SK-N-SH (cell line): Measurements from ENCODE around the gene NLRC5. TPM values are rescaled to one million over a fixed set of nuclear protein-coding genes. Genes with fewer than 3 reads are reported as not detected.

Source experiments
- CTCF ChIA-PET: fragments of 300-600, 350-600 bp; formaldehyde crosslinking; extraction: SDS; loops from one replicate; lab custom pipeline; 2021; lab: Yijun Ruan, JAX
- POLR2A ChIA-PET: fragments of 350-600 bp; sonication (Branson Sonifier 250); formaldehyde crosslinking; extraction: SDS; loops from one replicate; lab custom pipeline; 2020; ENCODE audit warnings: antibody characterized with exemption, inconsistent platforms; lab: Yijun Ruan, JAX
- DNase-seq: peaks from one replicate; pipeline ENCODE4 v3.0.0; 2012
- H2AFZ ChIP-seq: fragments of 200-600 bp; sonication (generic); 2 replicates; pipeline ENCODE4 v1.8.1; 2016; ENCODE audit warnings: antibody characterized with exemption, mild to moderate bottlenecking, low read depth
- H3F3A ChIP-seq: fragments of 200-600 bp; sonication (generic); replicated peaks from 2 replicates; pipeline ENCODE3; 2016; ENCODE audit warnings: antibody characterized with exemption, mild to moderate bottlenecking; ENCODE audit not compliant: insufficient read depth
- H3K27ac ChIP-seq, 2 experiments: fragments of 200-500 bp in 1 of 2; fragments of 200-600 bp in 1 of 2; sonication (Bioruptor generic) in 1 of 2; sonication (generic), shearing (Covaris generic) in 1 of 2; 2 replicates each; pipeline versions ENCODE4 v1.5.1 to v1.6.1; 2014 to 2016; ENCODE audit warnings: low read depth in 2 of 2, inconsistent platforms in 1 of 2, low read length in 1 of 2, mild to moderate bottlenecking in 1 of 2, mixed read lengths in 1 of 2
- H3K27me3 ChIP-seq: fragments of 200-600 bp; sonication (generic), shearing (Covaris generic); 2 replicates; pipeline ENCODE4 v1.6.1; 2016; ENCODE audit warnings: mixed run types; ENCODE audit not compliant: insufficient read depth
- H3K36me3 ChIP-seq, 2 experiments: fragments of 200-500 bp in 1 of 2; fragments of 200-600 bp in 1 of 2; sonication (Bioruptor generic) in 1 of 2; sonication (generic) in 1 of 2; replicated peaks in 1 of 2; 2 replicates each; pipeline versions ENCODE3 to v1.5.1; 2014 to 2016; ENCODE audit warnings: low read length in 1 of 2, mild to moderate bottlenecking in 1 of 2; ENCODE audit not compliant: insufficient read depth in 2 of 2, control insufficient read depth in 1 of 2
- H3K4me1 ChIP-seq, 2 experiments: fragments of 200-500 bp in 1 of 2; fragments of 200-600 bp in 1 of 2; sonication (Bioruptor generic) in 1 of 2; sonication (generic), shearing (Covaris generic) in 1 of 2; 2 replicates each; pipeline versions ENCODE4 v1.5.1 to v1.6.1; 2014 to 2016; ENCODE audit warnings: low read depth in 1 of 2, low read length in 1 of 2, mixed run types in 1 of 2; ENCODE audit not compliant: insufficient read depth in 2 of 2, control insufficient read depth in 1 of 2
- H3K4me2 ChIP-seq: fragments of 200-600 bp; sonication (generic), shearing (Covaris generic); 2 replicates; pipeline ENCODE4 v1.6.1; 2017; ENCODE audit warnings: mixed run types
- H3K4me3 ChIP-seq, 2 experiments: fragments of 200-500 bp in 1 of 2; fragments of 200-600 bp in 1 of 2; sonication (Bioruptor generic) in 1 of 2; sonication (generic), shearing (Covaris generic) in 1 of 2; 2 replicates each; pipeline versions ENCODE4 v1.5.1 to v1.8.1; 2014 to 2016; ENCODE audit warnings: low read depth in 2 of 2, inconsistent platforms in 1 of 2, low read length in 1 of 2, mild to moderate bottlenecking in 1 of 2, mixed read lengths in 1 of 2, moderate library complexity in 1 of 2
- H3K79me2 ChIP-seq: fragments of 200-600 bp; sonication (generic); 2 replicates; pipeline ENCODE4 v1.8.1; 2017; ENCODE audit warnings: mild to moderate bottlenecking; ENCODE audit not compliant: insufficient read depth
- H3K9ac ChIP-seq: fragments of 200-600 bp; sonication (generic); 2 replicates; pipeline ENCODE4 v1.6.1; 2017; ENCODE audit warnings: mixed run types
- H3K9me2 ChIP-seq: fragments of 200-600 bp; sonication (generic); 2 replicates; pipeline ENCODE4 v1.6.1; 2017; ENCODE audit warnings: mixed run types
- H3K9me3 ChIP-seq: fragments of 200-600 bp; sonication (generic); 2 replicates; pipeline ENCODE4 v1.6.1; 2017; ENCODE audit warnings: mixed run types, mild to moderate bottlenecking, moderate library complexity
- H4K20me1 ChIP-seq: fragments of 200-600 bp; sonication (generic); 2 replicates; pipeline ENCODE4 v1.6.1; 2017; ENCODE audit warnings: mild to moderate bottlenecking, mixed run types; ENCODE audit not compliant: insufficient read depth
- CHD2 ChIP-seq: fragments of 150-350 bp; IDR thresholded peaks from 2 replicates; pipeline ENCODE4 v1.6.1; 2018; ENCODE audit warnings: low read length; ENCODE audit not compliant: partially characterized antibody
- FOSL2 ChIP-seq: IDR thresholded peaks from 2 replicates; pipeline ENCODE4 v1.4.0; 2012; ENCODE audit warnings: low read depth, mild to moderate bottlenecking, moderate library complexity, borderline replicate concordance
- FOXJ3 ChIP-seq: sonication (generic); formaldehyde crosslinking; IDR thresholded peaks from 2 replicates; pipeline ENCODE4 v1.5.1; 2020; ENCODE audit warnings: mild to moderate bottlenecking, missing genetic modification reagents
- FOXM1 ChIP-seq: IDR thresholded peaks from 2 replicates; pipeline ENCODE4 v1.4.0; 2012; ENCODE audit warnings: low read depth, mild to moderate bottlenecking
- GABPA ChIP-seq: IDR thresholded peaks from 2 replicates; pipeline ENCODE4 v1.4.0; 2012; ENCODE audit warnings: low read depth, mild to moderate bottlenecking
- JUND ChIP-seq: IDR thresholded peaks from 2 replicates; pipeline ENCODE4 v1.4.0; 2012
- MAX ChIP-seq: IDR thresholded peaks from 2 replicates; pipeline ENCODE4 v1.4.0; 2012; ENCODE audit warnings: low read depth
- MXI1 ChIP-seq: IDR thresholded peaks from 2 replicates; pipeline ENCODE4 v1.6.1; 2012; ENCODE audit warnings: mild to moderate bottlenecking, low read depth, low read length, improper control_type of control experiment
- NFIC ChIP-seq: IDR thresholded peaks from 2 replicates; pipeline ENCODE4 v1.4.0; 2012; ENCODE audit warnings: borderline replicate concordance
- NRF1 ChIP-seq: IDR thresholded peaks from 2 replicates; pipeline ENCODE4 v1.6.1; 2012; ENCODE audit warnings: low read depth, mild to moderate bottlenecking, low read length
- RCOR1 ChIP-seq: fragments of 150-350 bp; IDR thresholded peaks from 2 replicates; pipeline ENCODE4 v1.6.1; 2017; ENCODE audit warnings: antibody characterized with exemption, low read length
- RXRA ChIP-seq: IDR thresholded peaks from 2 replicates; pipeline ENCODE4 v1.4.0; 2012; ENCODE audit warnings: low read depth, mild to moderate bottlenecking, borderline replicate concordance
- SIN3A ChIP-seq: IDR thresholded peaks from 2 replicates; pipeline ENCODE4 v1.6.1; 2012; ENCODE audit warnings: low read depth, mild to moderate bottlenecking, low read length, moderate library complexity, borderline replicate concordance
- TCF12 ChIP-seq: IDR thresholded peaks from 2 replicates; pipeline ENCODE4 v1.4.0; 2012
- USF2 ChIP-seq: fragments of 150-350 bp; IDR thresholded peaks from 2 replicates; pipeline ENCODE4 v1.6.1; 2017; ENCODE audit warnings: antibody characterized with exemption, low read length, low read depth, borderline replicate concordance
- ZBTB33 ChIP-seq: IDR thresholded peaks from 2 replicates; pipeline ENCODE4 v1.4.0; 2012; ENCODE audit warnings: low read depth, borderline replicate concordance
- WGBS: methylation state at CpG from one replicate; pipeline ENCODE4 v1.1.6; 2017; ENCODE audit warnings: low lambda C conversion rate; 5-methylcytosine and 5-hydroxymethylcytosine counted together
- polyA plus RNA-seq, 3 experiments: library from polyadenylated mRNA; depleted of rRNA; stranded (reverse); fragments of >200 nt; gene quantifications; 2 replicates each; pipeline ENCODE4 v1.2.3, GENCODE V29; 2012
- TF ChIP-seq, protein P1 (sequence below): IDR thresholded peaks from 2 replicates; pipeline ENCODE4 v1.4.0; 2012; ENCODE audit warnings: low read depth, borderline replicate concordance
- TF ChIP-seq, protein P2 (sequence below): fragments of 200-600 bp; sonication (generic); IDR thresholded peaks from 2 replicates; pipeline ENCODE4 v1.6.1; 2017; ENCODE audit warnings: antibody characterized with exemption, mild to moderate bottlenecking, moderate library complexity
- TF ChIP-seq, protein P3 (sequence below): fragments of 150-350 bp; IDR thresholded peaks from 2 replicates; pipeline ENCODE4 v1.6.1; 2016; ENCODE audit warnings: mild to moderate bottlenecking, low read depth, low read length
- TF ChIP-seq, protein P4 (sequence below): IDR thresholded peaks from 2 replicates; pipeline ENCODE4; 2012

NLRC5 gene
- polyA plus RNA-seq, 1 of the 3 experiments (the other 2 are of a cell fraction), result 6.5 TPM

DNA sequence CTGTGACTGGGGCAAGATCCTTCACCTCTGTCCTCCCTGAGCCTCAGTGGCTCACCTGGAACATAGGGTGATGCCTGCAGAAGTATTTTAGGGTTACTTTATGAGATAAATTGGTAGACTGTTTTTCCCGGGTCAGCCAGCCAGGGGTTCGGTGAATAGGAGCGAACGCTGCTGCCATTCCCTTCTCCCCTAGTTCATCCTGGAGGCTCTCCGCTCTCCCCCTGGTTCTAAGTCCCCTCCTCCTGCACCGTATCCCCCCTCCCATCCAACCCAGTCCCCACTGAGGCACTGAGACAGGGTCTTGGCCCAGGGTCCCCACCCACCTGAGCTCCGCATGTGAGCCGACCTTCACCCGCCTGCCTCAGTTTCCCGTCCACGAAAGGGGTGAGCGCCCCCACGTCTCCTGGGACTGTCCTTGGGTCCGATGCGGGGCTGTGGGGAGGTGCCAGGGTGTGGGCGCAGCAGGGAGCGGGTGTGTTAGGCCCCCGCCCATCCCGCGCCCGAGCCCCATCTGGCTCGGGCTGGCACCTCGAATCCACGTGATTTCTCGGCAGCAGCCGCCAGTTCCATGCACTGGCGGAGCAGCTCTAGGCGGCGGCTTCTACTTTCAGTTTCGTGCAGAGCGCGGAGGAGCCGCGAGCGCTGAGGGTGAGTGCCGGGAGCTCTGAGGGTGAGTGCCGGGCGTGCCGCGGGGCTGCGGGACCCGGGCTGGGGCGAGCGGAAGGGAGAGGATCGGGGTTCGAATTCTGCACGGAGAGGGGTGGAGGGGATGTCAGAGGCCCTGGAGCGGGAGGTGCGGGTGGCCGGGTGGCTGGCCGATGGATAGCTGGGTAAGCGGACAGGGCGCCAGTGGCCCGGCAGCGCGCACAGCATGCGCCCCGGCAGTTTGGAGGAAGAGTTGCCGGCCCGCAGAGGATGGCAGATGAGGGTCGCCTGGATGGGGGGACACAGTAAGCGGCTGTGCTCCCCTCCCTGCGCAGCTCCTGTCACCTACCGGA is at the start of gene NLRC5 (continued):
- TF ChIP-seq, protein P1, sequence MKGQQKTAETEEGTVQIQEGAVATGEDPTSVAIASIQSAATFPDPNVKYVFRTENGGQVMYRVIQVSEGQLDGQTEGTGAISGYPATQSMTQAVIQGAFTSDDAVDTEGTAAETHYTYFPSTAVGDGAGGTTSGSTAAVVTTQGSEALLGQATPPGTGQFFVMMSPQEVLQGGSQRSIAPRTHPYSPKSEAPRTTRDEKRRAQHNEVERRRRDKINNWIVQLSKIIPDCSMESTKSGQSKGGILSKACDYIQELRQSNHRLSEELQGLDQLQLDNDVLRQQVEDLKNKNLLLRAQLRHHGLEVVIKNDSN, result peak; percentile 82
- TF ChIP-seq TCF12 (peak; percentile 10; the same call in 1 of the 2 replicates), NRF1 (no peak), MXI1 (peak; percentile 94), CHD2 (peak; percentile 19), FOXM1 (no peak), NFIC (no peak; the same call in 1 of the 2 replicates), RCOR1 (no peak), ZBTB33 (no peak), FOXJ3 (CRISPR knock-in tag) (no peak), FOSL2 (no peak)
- TF ChIP-seq, protein P2, sequence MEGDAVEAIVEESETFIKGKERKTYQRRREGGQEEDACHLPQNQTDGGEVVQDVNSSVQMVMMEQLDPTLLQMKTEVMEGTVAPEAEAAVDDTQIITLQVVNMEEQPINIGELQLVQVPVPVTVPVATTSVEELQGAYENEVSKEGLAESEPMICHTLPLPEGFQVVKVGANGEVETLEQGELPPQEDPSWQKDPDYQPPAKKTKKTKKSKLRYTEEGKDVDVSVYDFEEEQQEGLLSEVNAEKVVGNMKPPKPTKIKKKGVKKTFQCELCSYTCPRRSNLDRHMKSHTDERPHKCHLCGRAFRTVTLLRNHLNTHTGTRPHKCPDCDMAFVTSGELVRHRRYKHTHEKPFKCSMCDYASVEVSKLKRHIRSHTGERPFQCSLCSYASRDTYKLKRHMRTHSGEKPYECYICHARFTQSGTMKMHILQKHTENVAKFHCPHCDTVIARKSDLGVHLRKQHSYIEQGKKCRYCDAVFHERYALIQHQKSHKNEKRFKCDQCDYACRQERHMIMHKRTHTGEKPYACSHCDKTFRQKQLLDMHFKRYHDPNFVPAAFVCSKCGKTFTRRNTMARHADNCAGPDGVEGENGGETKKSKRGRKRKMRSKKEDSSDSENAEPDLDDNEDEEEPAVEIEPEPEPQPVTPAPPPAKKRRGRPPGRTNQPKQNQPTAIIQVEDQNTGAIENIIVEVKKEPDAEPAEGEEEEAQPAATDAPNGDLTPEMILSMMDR, result no peak
- TF ChIP-seq, protein P3, sequence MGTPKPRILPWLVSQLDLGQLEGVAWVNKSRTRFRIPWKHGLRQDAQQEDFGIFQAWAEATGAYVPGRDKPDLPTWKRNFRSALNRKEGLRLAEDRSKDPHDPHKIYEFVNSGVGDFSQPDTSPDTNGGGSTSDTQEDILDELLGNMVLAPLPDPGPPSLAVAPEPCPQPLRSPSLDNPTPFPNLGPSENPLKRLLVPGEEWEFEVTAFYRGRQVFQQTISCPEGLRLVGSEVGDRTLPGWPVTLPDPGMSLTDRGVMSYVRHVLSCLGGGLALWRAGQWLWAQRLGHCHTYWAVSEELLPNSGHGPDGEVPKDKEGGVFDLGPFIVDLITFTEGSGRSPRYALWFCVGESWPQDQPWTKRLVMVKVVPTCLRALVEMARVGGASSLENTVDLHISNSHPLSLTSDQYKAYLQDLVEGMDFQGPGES, result no peak

DNA sequence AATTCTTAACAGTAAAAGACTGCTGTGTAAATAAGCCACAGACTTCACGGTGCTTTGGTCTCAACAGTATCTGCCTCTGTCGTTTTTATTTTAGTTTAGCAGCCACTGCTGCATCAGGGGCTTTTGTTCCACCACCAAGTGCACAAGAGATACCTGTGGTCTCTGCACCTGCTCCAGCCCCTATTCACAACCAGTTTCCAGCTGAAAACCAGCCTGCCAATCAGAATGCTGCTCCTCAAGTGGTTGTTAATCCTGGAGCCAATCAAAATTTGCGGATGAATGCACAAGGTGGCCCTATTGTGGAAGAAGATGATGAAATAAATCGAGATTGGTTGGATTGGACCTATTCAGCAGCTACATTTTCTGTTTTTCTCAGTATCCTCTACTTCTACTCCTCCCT is 49.6 kb upstream of the NLRC5 start:
- Histone ChIP-seq H3K9me2 (no peaks in the 10 kb centered on the region), H3K79me2 (peaks cover 57% of the 10 kb centered on the region), H3K9ac (no peak overlapping the region), H3K27ac (no peak overlapping the region), H4K20me1 (peaks cover 72% of the 10 kb centered on the region), H3K4me2 (no peak overlapping the region), H3K36me3 (peaks cover 89 to 90% of the 10 kb centered on the region in 2 experiments), H3K27me3 (no peaks in the 10 kb centered on the region), H3K9me3 (no peaks in the 10 kb centered on the region), H3K4me1 (peaks cover 5 to 13% of the 10 kb centered on the region in 2 experiments; a peak in 3 of 4 replicates), H3F3A (peaks cover 35% of the 10 kb centered on the region), H3K4me3 (no peak overlapping the region), H2AFZ (no peak overlapping the region)
- no peak for DNase-seq
- 66% methylated on average over 4 of the region's 4 CpGs for WGBS
- ChIA-PET POLR2A (no interaction called here), CTCF (interaction anchor here (1.0 to 1.8 kb wide), 2 partner anchors 11 to 73 kb away, joined by 3 to 7 read pairs; no protein-coding TSS in a partner anchor)
- TF ChIP-seq NRF1 (no peak), FOSL2 (no peak), RCOR1 (no peak), USF2 (no peak), RXRA (no peak), JUND (no peak), SIN3A (no peak), MAX (no peak), GABPA (no peak), FOXJ3 (CRISPR knock-in tag) (no peak)
- TF ChIP-seq, protein P1, result no peak
- TF ChIP-seq, protein P4, sequence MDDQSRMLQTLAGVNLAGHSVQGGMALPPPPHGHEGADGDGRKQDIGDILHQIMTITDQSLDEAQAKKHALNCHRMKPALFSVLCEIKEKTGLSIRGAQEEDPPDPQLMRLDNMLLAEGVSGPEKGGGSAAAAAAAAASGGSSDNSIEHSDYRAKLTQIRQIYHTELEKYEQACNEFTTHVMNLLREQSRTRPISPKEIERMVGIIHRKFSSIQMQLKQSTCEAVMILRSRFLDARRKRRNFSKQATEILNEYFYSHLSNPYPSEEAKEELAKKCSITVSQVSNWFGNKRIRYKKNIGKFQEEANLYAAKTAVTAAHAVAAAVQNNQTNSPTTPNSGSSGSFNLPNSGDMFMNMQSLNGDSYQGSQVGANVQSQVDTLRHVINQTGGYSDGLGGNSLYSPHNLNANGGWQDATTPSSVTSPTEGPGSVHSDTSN, result no peak
